GM19239 (cell line): ENCODE data around the gene KRTAP20-1.

Experiments
- DNase-seq: peaks from one replicate; pipeline ENCODE4 v3.0.0; 2011; ENCODE audit warnings: low spot score; ENCODE audit not compliant: insufficient read length
- FAIRE-seq: peaks from 2 replicates; lab custom pipeline; 2011; peaks lifted over from hg19 to GRCh38; lab: Jason Lieb, UNC

Gene KRTAP20-1

GRCh38 chr21:30616125-30616524 lies at the start of gene KRTAP20-1:
Gene KRTAP20-1 (plus strand): TSS chr21:30616425. CDS start chr21:30616455, 30 bp downstream.
- no peak for FAIRE-seq
- DNase-seq: no peak

GRCh38 chr21:30567617-30568016 lies 48.6 kb upstream of the KRTAP20-1 start:
- DNase-seq (no peak), FAIRE-seq (no peak)

DNA sequence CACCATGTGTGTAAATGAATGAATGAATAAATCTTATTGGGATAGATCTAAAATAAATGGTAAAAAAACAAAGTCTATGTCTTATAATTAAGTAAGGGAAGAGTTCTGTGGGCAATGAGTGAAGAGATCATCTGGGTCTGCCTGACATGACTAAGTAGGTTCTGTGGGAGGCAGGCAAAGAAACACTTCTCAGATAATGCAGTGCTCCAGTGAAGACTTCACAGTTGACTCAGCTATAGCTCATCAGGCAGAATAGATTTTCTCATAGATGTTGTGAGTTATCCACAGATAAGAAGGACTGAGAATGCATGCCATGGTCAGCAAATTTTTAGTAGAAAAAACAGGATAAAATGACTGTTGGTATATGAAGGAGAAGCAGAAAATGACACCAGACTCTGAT lies 38.5 kb upstream of the KRTAP20-1 start:
- DNase-seq (no peak), FAIRE-seq (no peak)

- FAIRE-seq (no peak), DNase-seq (no peak)
These were observed 36.9 kb upstream of the KRTAP20-1 start for GRCh38 chr21:30579346-30579745.

- no peak for DNase-seq
- FAIRE-seq: no peak
These were observed 36.1 kb upstream of the KRTAP20-1 start for GRCh38 chr21:30580132-30580531.

DNA sequence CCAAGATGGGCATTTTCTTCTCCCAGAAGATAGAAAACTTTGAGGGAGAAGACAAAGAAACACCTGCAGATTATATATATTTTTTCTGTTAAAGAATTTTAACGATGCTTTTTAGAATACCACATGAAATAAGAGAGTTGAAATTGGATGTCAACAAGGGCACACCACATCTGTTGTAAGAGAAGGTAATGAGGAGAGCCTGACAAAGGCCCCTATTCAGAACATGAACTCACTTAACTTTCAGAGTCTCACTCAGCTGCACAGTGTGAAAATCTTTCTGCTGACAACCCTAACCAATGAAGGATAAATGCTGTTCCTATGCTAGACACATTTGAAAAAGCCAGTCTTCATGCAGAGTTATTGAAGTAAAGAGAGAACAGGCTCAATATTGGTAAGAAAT lies 33.4 kb upstream of the KRTAP20-1 start:
- DNase-seq (no peak), FAIRE-seq (no peak)

GRCh38 chr21:30590297-30590696 lies 25.9 kb upstream of the KRTAP20-1 start, which contains the start of gene KRTAP22-2:
Gene KRTAP22-2 (minus strand): TSS chr21:30590397.
- DNase-seq (no peak), FAIRE-seq (no peak)

DNA sequence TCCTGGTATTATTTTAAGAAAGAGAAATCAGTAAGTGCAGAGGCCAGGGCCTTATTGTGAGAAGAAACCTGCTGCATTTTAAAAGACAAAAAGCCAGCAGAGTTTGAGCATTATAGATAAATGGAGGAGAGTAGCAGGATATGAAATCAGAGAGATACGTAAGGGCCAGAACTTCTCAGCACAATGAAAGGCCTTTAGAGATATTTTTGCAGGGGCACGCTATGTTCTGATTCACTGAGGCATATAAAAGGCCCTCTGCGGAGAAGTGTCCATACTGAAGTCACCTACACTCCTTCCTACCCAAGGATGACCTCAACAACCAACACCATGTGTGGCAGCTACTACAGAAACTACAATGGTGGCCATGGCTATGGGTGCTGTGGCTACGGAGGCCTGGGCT lies 24.1 kb upstream of the KRTAP20-1 start, which contains the start of gene KRTAP6-3:
Gene KRTAP6-3 (plus strand): TSS at position 301 of the 400 bp plus-strand sequence. CDS start 6 bp downstream, at position 307.
- DNase-seq (no peak), FAIRE-seq (no peak)

- DNase-seq (no peak), FAIRE-seq (no peak)
These were observed 17.4 kb upstream of the KRTAP20-1 start, which contains the start of gene KRTAP6-2 for GRCh38 chr21:30598802-30599201. Gene KRTAP6-2 (minus strand): TSS chr21:30598902. CDS start chr21:30598874, 28 bp downstream.

- no peak for DNase-seq
- FAIRE-seq: no peak
These were observed 15.4 kb upstream of the KRTAP20-1 start, which contains the start of gene KRTAP22-1 for GRCh38 chr21:30600787-30601186. Gene KRTAP22-1 (plus strand): TSS chr21:30601087.

DNA sequence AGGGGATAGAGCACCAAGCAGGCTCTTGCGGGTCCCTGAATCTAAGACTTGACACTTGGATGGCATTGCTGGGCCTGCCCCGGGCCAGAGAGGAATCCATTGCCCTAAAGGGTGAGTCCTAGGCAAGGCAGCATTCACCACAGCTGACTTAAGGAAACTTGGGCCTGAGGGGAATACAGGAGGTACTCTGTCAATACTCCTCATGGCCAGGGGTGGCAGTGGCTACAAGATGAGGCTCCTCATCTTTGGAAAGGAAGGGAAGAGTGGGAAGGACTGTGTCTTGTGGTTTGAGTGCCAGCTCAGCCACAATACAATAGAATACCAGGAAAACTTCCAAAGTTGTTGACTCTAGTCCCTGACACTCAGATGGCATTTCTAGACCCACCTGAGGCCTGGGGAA lies 10.3 kb upstream of the KRTAP20-1 start:
- DNase-seq (no peak), FAIRE-seq (no peak)

DNA sequence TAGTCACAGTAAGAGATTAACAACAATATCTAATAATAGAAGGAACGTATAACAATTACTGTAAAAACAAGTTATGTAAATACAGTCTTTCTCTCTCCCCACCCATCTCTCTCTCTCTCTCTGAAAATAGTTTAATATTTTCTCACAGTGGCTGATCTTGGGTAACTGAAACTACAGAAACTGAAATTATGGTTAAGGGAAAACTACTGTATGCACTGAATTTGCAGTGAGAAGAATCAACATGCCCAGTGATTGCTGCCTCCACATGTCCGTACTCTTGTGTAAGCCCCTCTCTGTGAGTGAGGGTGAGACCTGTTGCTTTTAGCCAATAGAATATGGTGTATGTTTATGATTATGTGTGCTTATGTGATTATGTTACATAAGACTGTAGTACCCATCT lies 4.1 kb upstream of the KRTAP20-1 start:
- FAIRE-seq: no peak

DNA sequence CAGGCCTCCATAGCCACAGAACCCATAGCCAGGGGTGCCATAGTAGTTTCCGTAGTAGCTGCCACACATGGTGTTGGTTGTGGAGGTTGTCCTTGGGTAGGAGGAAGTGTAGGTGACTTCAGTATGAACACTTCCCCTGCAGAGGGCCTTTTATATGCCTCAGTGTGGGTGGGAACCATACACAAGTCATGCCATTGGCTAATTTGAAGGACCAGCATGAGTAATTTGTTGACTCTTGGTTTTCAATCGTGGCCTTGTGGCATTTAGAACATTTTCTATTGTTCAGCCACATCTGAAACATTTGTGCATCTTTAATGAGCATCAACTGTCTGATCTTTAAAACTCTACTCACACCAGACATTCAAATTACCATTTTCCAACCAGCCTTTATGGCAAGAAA lies 2.4 kb upstream of the KRTAP20-1 start, which contains the start of gene KRTAP6-1:
Gene KRTAP6-1 (minus strand): TSS at position 95 of the 400 bp plus-strand sequence. CDS start 26 bp downstream, at position 69.
- FAIRE-seq (no peak), DNase-seq (no peak)

More for the DNA sequence above, 4.1 kb upstream of the KRTAP20-1 start:
- no peak for DNase-seq

- DNase-seq (no peak), FAIRE-seq (no peak)
These were observed 1.0 kb upstream of the KRTAP20-1 start for GRCh38 chr21:30615199-30615598.

- DNase-seq (no peak), FAIRE-seq (no peak)
These were observed 3.9 kb downstream of the KRTAP20-1 start for GRCh38 chr21:30620080-30620479.

GRCh38 chr21:30620522-30620921 lies 4.3 kb downstream of the KRTAP20-1 start, which contains the start of gene KRTAP20-4:
Gene KRTAP20-4 (plus strand): TSS chr21:30620627.
- FAIRE-seq (no peak), DNase-seq (no peak)

GRCh38 chr21:30623362-30623761 lies 7.1 kb downstream of the KRTAP20-1 start:
- FAIRE-seq (no peak), DNase-seq (no peak)

GRCh38 chr21:30625449-30626165 lies 9.4 kb downstream of the KRTAP20-1 start:
- DNase-seq: no peak
- no peak for FAIRE-seq

DNA sequence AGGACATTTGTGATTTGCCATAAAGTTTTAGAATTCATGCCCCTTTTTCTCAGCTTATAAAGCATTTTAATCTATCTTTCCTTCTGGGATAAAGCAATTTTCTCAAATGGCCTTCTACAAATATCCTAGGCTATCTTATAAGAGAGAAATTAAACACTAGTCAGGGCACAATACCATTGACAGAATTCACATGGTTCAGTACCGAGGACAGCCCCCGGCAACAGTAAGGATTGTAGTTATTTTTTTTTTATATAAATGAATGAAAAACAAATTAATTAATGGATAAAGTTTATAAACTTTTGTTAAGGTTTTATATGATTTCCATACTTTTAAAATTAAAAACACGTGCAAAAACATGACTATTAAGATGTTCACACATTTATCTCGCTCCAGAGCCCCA lies 11.9 kb downstream of the KRTAP20-1 start:
- FAIRE-seq (no peak), DNase-seq (no peak)

DNA sequence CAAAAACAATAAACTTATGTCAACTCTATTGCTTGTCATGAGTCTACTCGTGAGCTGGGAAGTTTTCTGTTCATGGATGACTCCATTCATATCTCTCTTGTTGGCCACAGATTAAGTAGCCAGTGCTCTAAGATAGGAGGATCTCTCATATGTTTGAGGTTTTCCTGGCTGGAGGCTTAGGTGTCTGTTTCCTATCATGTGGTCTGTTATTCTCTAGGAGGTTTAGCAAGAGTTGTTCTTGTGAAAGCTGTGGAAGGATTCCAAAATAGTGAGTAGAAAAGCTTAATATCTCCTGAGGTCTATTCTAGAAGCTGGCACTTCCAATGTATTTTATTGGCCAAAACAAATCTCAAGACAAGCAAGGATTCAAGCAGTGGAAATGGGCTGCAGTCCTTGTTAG lies 13.0 kb downstream of the KRTAP20-1 start:
- DNase-seq (no peak), FAIRE-seq (no peak)

- no peak for DNase-seq
- FAIRE-seq: no peak
These were observed 18.7 kb downstream of the KRTAP20-1 start, which contains the start of gene KRTAP20-2 for GRCh38 chr21:30634906-30635305. Gene KRTAP20-2 (plus strand): TSS chr21:30635206. CDS start chr21:30635264, 58 bp downstream.
